GM23248 (cell line): ENCODE results near the gene SEM1. TPM values are rescaled to one million over a fixed set of nuclear protein-coding genes. Genes with fewer than 3 reads are reported as not detected.
"Not testable (repeated sequence)": the region's sequence is repeated elsewhere in the genome, so short reads cannot be mapped to it uniquely, and the experiment has no call there.

Experiments used
- DNase-seq: peaks from one replicate; pipeline ENCODE4 v3.0.0-alpha.2; 2015
- H2AFZ ChIP-seq: fragments of 200-600 bp; sonication (generic); 2 replicates; pipeline ENCODE4 v1.6.1; 2016; ENCODE audit warnings: antibody characterized with exemption
- H3F3A ChIP-seq: fragments of 200-600 bp; sonication (generic); 2 replicates; pipeline ENCODE4 v1.6.1; 2016; ENCODE audit warnings: mild to moderate bottlenecking, antibody characterized with exemption, mixed run types; ENCODE audit not compliant: insufficient read depth
- H3K27ac ChIP-seq: fragments of 200-600 bp; sonication (generic); 2 replicates; pipeline ENCODE4 v1.5.1; 2016; ENCODE audit warnings: mild to moderate bottlenecking
- H3K27me3 ChIP-seq: fragments of 200-600 bp; sonication (generic); replicated peaks from 2 replicates; pipeline ENCODE4 v1.6.1; 2016; ENCODE audit warnings: mild to moderate bottlenecking; ENCODE audit not compliant: insufficient read depth
- H3K36me3 ChIP-seq: fragments of 200-600 bp; sonication (generic); 2 replicates; pipeline ENCODE4 v1.6.1; 2016; ENCODE audit warnings: low read depth, mild to moderate bottlenecking
- H3K4me1 ChIP-seq: fragments of 200-600 bp; sonication (generic); 2 replicates; pipeline ENCODE4 v1.6.1; 2016; ENCODE audit warnings: mild to moderate bottlenecking; ENCODE audit not compliant: insufficient read depth
- H3K4me2 ChIP-seq: fragments of 200-600 bp; sonication (generic); one replicate; pipeline ENCODE4 v1.6.1; 2016; ENCODE audit warnings: mild to moderate bottlenecking; ENCODE audit not compliant: unreplicated experiment
- H3K4me3 ChIP-seq: fragments of 200-600 bp; sonication (generic); 2 replicates; pipeline ENCODE4 v1.5.1; 2016; ENCODE audit warnings: mild to moderate bottlenecking
- H3K79me2 ChIP-seq: fragments of 200-600 bp; sonication (generic); 2 replicates; pipeline ENCODE4 v1.6.1; 2016; ENCODE audit warnings: mild to moderate bottlenecking; ENCODE audit not compliant: insufficient read depth
- H3K9ac ChIP-seq: fragments of 200-600 bp; sonication (generic); 2 replicates; pipeline ENCODE4 v1.6.1; 2016; ENCODE audit warnings: mild to moderate bottlenecking
- H3K9me2 ChIP-seq: fragments of 200-600 bp; sonication (generic); 2 replicates; pipeline ENCODE4 v1.6.1; 2016; ENCODE audit warnings: mixed run types, mild to moderate bottlenecking, moderate library complexity; ENCODE audit not compliant: insufficient read depth
- H3K9me3 ChIP-seq: fragments of 200-600 bp; sonication (generic); one replicate; pipeline ENCODE4 v1.6.1; 2017; ENCODE audit warnings: low read depth
- H4K20me1 ChIP-seq: fragments of 200-600 bp; sonication (generic); 2 replicates; pipeline ENCODE4 v1.6.0; 2016; ENCODE audit not compliant: insufficient read depth
- EZH2 ChIP-seq: fragments of 200-600 bp; sonication (generic); IDR thresholded peaks from 2 replicates; pipeline ENCODE4 v1.6.1; 2018; ENCODE audit warnings: antibody characterized with exemption, mild to moderate bottlenecking; ENCODE audit not compliant: insufficient read depth, poor library complexity, severe bottlenecking
- EZH2phosphoT487 ChIP-seq: fragments of 200-600 bp; sonication (generic); IDR thresholded peaks from 2 replicates; pipeline ENCODE4 v1.6.1; 2018; ENCODE audit warnings: antibody characterized with exemption, moderate library complexity, mild to moderate bottlenecking, low read depth; ENCODE audit not compliant: insufficient read depth
- WGBS, 2 experiments: methylation state at CpG; one replicate each; pipeline ENCODE4 v1.1.6; 2015 to 2017; ENCODE audit warnings: low lambda C conversion rate in 2 of 2, low coverage in 1 of 2; ENCODE audit errors: missing lambda C conversion rate in 2 of 2; 5-methylcytosine and 5-hydroxymethylcytosine counted together
- in situ Hi-C: fragments of 300-500 bp; cut with MboI; formaldehyde crosslinking; loops from 2 replicates; pipeline ENCODE4 v1.15.0; 2020
- polyA plus RNA-seq: library from polyadenylated mRNA; unstranded; fragments of >200 nt; fragmentation: Nextera tagmentation; extraction: Ambion mirVana; gene quantifications from 2 replicates; pipeline ENCODE4 v1.2.1, GENCODE V29; 2016
- total RNA-seq: library from RNA; depleted of rRNA; stranded (reverse); fragments of >200 nt; shearing (Covaris generic); gene quantifications from 2 replicates; pipeline ENCODE4 v1.2.3, GENCODE V29; 2014

SEM1 gene
- total and polyA plus RNA-seq, 2 experiments from 2014 or later, result 16.8 to 270 TPM

DNA sequence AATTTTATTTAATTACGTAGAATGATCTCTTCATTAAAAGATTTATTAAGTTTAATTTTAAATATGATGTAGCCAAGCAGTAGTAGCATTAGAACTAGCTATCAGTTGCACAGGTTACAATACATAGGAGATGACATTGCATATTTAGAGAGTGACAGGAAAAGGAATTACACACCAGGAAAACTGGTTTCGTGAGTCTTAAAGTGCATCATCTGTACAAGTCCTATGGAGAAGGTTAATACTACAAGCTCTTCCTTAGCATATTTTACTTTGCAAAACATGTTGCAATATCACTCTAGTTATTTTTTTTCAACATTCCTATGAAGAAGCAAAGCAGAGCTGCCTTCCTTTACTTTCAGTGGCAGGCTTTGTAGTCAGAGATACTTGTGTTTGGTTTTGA lies 20.2 kb upstream of the SEM1 start:
- Histone ChIP-seq H3K79me2 (no peaks in the 10 kb centered on the region), H3K4me3 (no peak overlapping the region), H3K9me3 (no peaks in the 10 kb centered on the region), H3K27me3 (no peaks in the 10 kb centered on the region), H4K20me1 (no peaks in the 10 kb centered on the region), H3K4me1 (no peaks in the 10 kb centered on the region), H3F3A (no peaks in the 10 kb centered on the region), H3K9ac (no peak overlapping the region), H3K9me2 (no peaks in the 10 kb centered on the region), H2AFZ (no peak overlapping the region), H3K36me3 (no peaks in the 10 kb centered on the region), H3K4me2 (no peak overlapping the region), H3K27ac (no peak overlapping the region)
- in situ Hi-C loops, result no loop called here
- WGBS, 2 experiments, result 58 to 64% methylated on average over 2 of the region's 2 CpGs
- no peak for DNase-seq
- no peak for TF ChIP-seq EZH2

DNA sequence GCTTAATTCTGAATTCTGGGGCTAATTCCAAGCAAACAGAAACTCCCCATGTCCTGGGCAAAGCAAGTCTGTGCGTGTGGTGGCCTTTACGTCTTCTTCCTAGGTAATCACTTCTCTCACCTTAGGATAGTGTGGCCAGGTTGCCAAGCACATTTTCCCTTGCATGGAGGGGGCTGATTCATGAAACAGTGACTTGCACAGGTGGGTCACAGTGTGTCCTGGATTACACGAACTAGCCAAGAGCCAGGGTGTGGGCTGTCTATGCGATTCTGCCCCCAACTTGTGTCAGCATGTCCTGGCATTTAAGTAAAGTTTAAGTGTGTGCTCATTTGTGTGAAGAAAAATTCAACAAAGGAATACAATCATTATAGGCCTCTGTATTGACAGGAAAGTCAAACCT lies 18.5 kb upstream of the SEM1 start:
- H4K20me1 ChIP-seq, result no peaks in the 10 kb centered on the region
- DNase-seq, result no peak
- no peaks in the 10 kb centered on the region for H3K9me2 ChIP-seq
- no peaks in the 10 kb centered on the region for H3F3A ChIP-seq
- in situ Hi-C loops, result no loop called here
- no peak overlapping the region for H2AFZ ChIP-seq
- no peak for TF ChIP-seq EZH2
- no peak for TF ChIP-seq EZH2phosphoT487
- no peak overlapping the region for H3K9ac ChIP-seq
- H3K4me1 ChIP-seq, result no peaks in the 10 kb centered on the region
- H3K4me3 ChIP-seq, result no peak overlapping the region
- H3K27me3 ChIP-seq, result no peaks in the 10 kb centered on the region
- H3K27ac ChIP-seq, result no peak overlapping the region
- H3K79me2 ChIP-seq, result no peaks in the 10 kb centered on the region
- no peaks in the 10 kb centered on the region for H3K9me3 ChIP-seq
- H3K4me2 ChIP-seq, result no peak overlapping the region
- H3K36me3 ChIP-seq, result no peaks in the 10 kb centered on the region
- WGBS, 2 experiments, result 58 to 63% methylated on average over 4 of the region's 4 CpGs

DNA sequence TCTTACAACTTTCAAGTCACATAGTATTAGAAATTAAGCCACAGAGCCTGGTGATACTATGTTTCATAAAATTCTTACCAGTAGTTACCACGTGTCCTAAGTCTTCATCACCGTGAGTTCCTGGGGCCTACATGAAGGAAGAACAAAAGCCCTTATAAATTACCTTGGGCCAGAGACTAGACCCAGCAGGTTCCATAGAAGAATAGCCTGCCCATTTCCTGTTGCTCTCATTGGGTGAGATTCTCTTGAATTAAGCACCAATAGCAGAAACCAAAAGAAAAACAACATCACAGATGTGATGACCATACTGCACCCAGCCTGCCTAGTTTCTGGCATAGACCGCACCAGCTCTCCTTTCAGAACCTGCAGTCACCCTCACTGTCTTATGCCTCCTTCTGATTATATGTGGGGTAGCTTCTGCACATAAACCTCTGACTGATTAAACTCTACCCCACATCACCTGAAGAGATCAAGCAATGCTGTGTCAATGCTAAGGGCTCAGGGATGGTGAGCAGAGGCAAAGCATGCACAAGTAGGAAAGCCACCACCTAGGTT lies 18.0 kb upstream of the SEM1 start:
- H3K9me2 ChIP-seq, result no peaks in the 10 kb centered on the region
- H3K27me3 ChIP-seq, result no peaks in the 10 kb centered on the region
- 51 to 64% methylated on average over 3 of the region's 3 CpGs for WGBS, 2 experiments
- H3K9ac ChIP-seq, result no peak overlapping the region
- no peaks in the 10 kb centered on the region for H4K20me1 ChIP-seq
- H3F3A ChIP-seq, result no peaks in the 10 kb centered on the region
- no peak overlapping the region for H3K27ac ChIP-seq
- no peaks in the 10 kb centered on the region for H3K9me3 ChIP-seq
- TF ChIP-seq EZH2 (no peak), EZH2phosphoT487 (no peak)
- in situ Hi-C loops, result no loop called here
- DNase-seq, result no peak
- H3K36me3 ChIP-seq, result no peaks in the 10 kb centered on the region
- H3K79me2 ChIP-seq, result no peaks in the 10 kb centered on the region
- H3K4me3 ChIP-seq, result no peak overlapping the region
- H3K4me2 ChIP-seq, result no peak overlapping the region
- no peaks in the 10 kb centered on the region for H3K4me1 ChIP-seq
- no peak overlapping the region for H2AFZ ChIP-seq

DNA sequence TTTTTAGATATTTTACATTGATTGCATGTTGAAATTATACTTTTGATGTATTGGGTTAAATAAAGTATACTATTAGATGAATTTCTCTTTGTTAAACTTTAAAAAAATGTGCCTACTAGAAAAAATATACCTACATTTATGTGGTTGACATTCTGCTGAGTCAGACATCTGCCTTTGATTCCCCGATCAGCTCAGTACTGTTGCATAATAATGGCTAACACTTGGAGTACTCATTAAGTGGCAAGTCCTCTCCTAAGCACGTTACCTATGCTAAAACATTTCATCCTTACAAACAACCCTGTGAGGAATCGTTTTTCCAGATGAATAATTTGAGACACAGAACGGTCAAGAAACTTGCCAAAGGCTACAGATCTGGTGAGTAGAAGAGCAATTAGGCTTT lies 14.0 kb upstream of the SEM1 start:
- Histone ChIP-seq H3K4me2 (no peak overlapping the region), H4K20me1 (no peaks in the 10 kb centered on the region), H3K79me2 (no peaks in the 10 kb centered on the region), H3K27ac (no peak overlapping the region), H3K36me3 (no peaks in the 10 kb centered on the region), H3K4me3 (no peak overlapping the region), H3F3A (no peaks in the 10 kb centered on the region), H2AFZ (no peak overlapping the region), H3K9ac (no peak overlapping the region), H3K4me1 (no peaks in the 10 kb centered on the region), H3K27me3 (no peaks in the 10 kb centered on the region), H3K9me2 (no peaks in the 10 kb centered on the region), H3K9me3 (no peaks in the 10 kb centered on the region)
- WGBS, 2 experiments, result 9% methylated on average over 4 of the region's 4 CpGs
- DNase-seq, result peak; percentile 8
- TF ChIP-seq EZH2phosphoT487, result no peak
- TF ChIP-seq EZH2, result no peak
- in situ Hi-C loops, result no loop called here

DNA sequence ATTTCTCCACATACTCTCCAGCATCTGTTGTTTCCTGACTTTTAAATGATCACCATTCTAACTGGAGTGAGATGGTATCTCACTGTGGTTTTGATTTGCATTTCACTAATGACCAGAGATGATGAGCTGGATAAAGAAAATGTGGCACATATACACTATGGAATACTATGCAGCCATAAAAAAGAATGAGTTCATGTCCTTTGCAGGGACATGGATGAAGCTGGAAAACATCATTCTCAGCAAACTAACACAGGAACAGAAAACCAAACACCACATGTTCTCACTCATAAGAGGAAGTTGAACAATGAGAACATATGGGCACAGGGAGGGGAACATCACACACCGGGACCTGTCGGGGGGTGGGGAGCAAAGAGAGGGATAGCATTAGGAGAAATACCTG lies 13.3 kb upstream of the SEM1 start:
- H2AFZ ChIP-seq, H3K4me3 ChIP-seq, H3K9me3 ChIP-seq, H3K4me1 ChIP-seq, H3F3A ChIP-seq, H4K20me1 ChIP-seq, H3K9ac ChIP-seq, H3K9me2 ChIP-seq, H3K27ac ChIP-seq, H3K79me2 ChIP-seq, H3K27me3 ChIP-seq, DNase-seq, in situ Hi-C loops, H3K4me2 ChIP-seq, H3K36me3 ChIP-seq: not testable (repeated sequence)
- WGBS, 2 experiments, result 6 to 15% methylated on average over 2 of the region's 2 CpGs
